Measurements from ENCODE around the gene OLFML1. TPM values are rescaled to one million over a fixed set of nuclear protein-coding genes. Genes with fewer than 3 reads are reported as not detected.

The OLFML1 gene
- total RNA-seq, 1 donor, result 2.2 TPM

GRCh38 chr11:7451520-7451919 lies 33.8 kb upstream of the OLFML1 start:
- TF ChIP-seq CTCF (IDR thresholded peaks at IDR 0.05; ENCODE audit: insufficient read depth, low read depth, low read length), result no peak
- no peak for DNase-seq (ENCODE audit: low read depth)
- no peak overlapping the region for H3K4me3 ChIP-seq (ENCODE audit: low read depth, low read length)

DNA sequence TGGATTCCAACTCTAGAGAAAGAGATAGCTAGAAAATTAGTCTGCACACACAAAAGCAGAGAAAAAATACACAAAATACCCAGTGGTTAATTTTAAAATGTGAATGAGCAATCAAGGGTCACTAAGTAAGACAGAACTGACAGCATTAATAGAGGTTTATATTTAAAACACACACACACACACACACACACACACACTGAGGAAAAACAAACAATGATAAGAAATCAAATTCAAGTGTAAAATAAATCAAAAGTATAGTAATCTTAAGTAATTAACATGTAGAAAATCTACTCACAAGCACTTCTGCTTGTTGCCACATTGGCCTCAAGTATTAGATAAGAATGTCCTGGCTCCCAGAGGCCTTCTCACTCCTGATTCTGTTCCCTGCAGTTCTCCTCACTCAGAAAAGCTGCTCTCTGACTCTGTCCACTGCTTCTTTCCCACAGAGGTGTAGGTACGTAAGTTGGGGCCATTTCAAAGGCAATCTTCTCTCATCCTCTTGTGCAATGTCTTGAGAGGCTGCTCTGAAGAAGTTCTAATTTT lies 33.3 kb upstream of the OLFML1 start:
- no peak overlapping the region for H3K4me3 ChIP-seq (ENCODE audit: low read depth, low read length)
- no peak for DNase-seq (ENCODE audit: low read depth)
- TF ChIP-seq CTCF (IDR thresholded peaks at IDR 0.05; ENCODE audit: insufficient read depth, low read depth, low read length), result no peak

- no peak overlapping the region for H3K4me3 ChIP-seq (ENCODE audit: low read depth, low read length)
- no peak for DNase-seq (ENCODE audit: low read depth)
- TF ChIP-seq CTCF (IDR thresholded peaks at IDR 0.05; ENCODE audit: insufficient read depth, low read depth, low read length), result no peak
Observed at GRCh38 chr11:7454854-7455253, 30.5 kb upstream of the OLFML1 start.

GRCh38 chr11:7457211-7457610 lies 28.1 kb upstream of the OLFML1 start:
- H3K4me3 ChIP-seq (ENCODE audit: low read depth, low read length), result no peak overlapping the region
- TF ChIP-seq CTCF (IDR thresholded peaks at IDR 0.05; ENCODE audit: insufficient read depth, low read depth, low read length), result no peak
- no peak for DNase-seq (ENCODE audit: low read depth)

GRCh38 chr11:7462706-7463105 lies 22.6 kb upstream of the OLFML1 start:
- DNase-seq (ENCODE audit: low read depth), result no peak
- no peak overlapping the region for H3K4me3 ChIP-seq (ENCODE audit: low read depth, low read length)
- TF ChIP-seq CTCF (IDR thresholded peaks at IDR 0.05; ENCODE audit: insufficient read depth, low read depth, low read length), result no peak

DNA sequence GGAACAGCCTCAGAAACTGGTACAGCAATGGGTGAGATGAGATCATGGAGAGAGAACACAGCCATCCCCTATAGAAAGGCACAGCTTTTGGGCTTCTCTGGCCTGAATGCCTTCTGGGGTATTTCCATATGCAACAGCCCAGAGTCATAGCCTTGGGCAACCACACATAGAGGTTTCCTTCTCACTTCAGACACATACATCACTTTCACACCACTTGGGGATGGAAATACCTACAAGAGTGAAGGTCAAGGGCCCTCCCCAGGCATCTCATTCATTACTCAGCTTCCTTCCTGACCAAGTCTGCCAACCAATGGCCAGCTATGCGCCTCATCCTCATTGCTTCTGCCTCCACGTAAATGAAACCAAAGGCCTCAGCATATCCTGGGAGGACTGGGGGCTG lies 17.7 kb upstream of the OLFML1 start:
- no peak for TF ChIP-seq CTCF (IDR thresholded peaks at IDR 0.05; ENCODE audit: insufficient read depth, low read depth, low read length)
- H3K4me3 ChIP-seq (ENCODE audit: low read depth, low read length), result no peak overlapping the region
- no peak for DNase-seq (ENCODE audit: low read depth)

DNA sequence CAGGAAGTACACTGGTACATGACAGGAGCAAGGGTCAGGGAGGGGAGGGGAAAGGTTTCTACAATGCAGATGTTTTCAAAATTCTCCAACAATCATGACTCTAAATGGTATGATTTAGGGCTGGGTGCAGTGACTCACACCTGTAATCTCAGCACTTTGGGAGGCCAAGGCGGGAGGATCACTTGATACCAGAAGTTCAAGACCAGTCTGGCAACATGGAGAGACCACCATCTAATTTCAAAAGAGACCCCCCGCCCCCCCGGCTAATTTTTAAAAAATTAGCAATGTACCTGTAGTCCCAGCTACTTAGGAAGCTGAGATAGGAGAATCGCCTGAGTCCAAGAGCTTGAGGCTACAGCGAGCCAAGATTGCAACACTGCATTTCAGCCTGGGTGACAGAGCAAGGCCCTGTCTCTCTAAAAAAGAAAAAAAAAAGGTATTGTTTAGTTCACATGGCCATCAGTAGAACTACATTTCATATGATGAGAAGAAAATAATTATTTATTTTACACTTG lies 15.9 kb upstream of the OLFML1 start:
- TF ChIP-seq CTCF (IDR thresholded peaks at IDR 0.05; ENCODE audit: insufficient read depth, low read depth, low read length), result no peak
- no peak overlapping the region for H3K4me3 ChIP-seq (ENCODE audit: low read depth, low read length)
- no peak for DNase-seq (ENCODE audit: low read depth)

Data from fibroblast of villous mesenchyme (primary cell).